Measurements from ENCODE around the gene APOA4.
A peak's percentile ranks its signal among the peaks of the same experiment; 100 is the strongest.

Gene APOA4

GRCh38 chr11:116823031-116823843 lies at the start of gene APOA4:
Gene APOA4, minus strand, starts transcription at chr11:116823304. Its CDS starts 113 bp downstream, at chr11:116823191.
- DNase-seq (ENCODE audit: low read depth): no peak

DNA sequence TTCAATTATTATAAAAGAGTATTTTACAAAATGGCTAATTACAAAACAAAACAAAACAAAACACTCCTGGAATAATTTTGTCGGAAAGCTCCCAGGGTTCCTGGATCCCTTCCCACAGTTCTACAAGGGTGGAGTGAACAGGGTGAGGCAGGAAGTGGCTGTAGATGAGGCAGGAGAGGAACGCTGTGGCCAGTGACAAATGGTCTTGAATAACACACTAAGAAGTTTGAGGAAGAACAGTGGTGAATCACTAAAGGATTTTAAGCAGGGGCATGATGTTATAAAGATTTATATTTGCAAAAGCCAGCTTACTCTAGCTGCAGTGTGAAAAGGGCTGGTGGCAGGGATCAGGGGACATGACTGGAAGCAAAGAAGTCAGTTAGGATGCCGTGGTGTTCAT lies 48.1 kb upstream of the APOA4 start:
- DNase-seq (ENCODE audit: low read depth): no peak

DNA sequence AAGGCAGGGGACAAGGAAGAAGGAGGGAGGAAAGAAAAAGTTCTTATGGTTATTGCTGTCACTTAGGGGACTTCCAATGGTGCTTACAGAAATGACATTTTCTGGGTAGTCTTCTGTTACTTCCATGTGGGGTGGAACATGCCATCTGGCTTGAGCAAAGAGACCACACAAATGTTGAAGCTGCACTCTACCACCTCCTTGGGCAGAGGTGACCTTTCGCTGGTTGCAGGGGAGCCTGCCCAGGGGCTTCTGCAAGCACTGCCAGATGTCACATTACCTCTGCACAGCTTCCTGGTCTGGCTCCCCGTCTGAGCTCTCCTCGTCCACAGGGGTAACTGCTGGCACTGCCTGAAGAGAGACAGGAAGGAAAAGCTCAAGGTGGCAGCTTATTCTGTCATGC lies 47.0 kb upstream of the APOA4 start:
- no peak for DNase-seq (ENCODE audit: low read depth)

DNA sequence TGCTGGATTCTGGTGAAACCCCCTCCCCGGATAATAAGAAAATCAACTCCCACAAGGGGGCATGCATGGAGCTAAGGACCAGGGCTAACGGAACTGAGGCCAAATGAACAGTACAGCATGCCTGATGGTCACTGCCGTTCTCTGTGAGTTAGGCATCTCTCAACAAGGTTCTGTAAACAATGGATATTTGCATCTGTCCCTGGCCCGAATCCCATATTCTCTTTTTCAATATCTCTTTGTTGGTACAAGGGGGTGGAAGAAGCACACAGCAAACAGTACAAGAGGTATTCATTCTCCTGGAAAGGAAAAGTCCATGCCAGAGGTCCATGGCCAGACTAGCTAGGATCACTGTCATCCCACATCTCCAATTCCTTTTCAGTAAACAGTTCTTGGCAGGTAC lies 46.5 kb upstream of the APOA4 start:
- DNase-seq (ENCODE audit: low read depth): no peak

DNA sequence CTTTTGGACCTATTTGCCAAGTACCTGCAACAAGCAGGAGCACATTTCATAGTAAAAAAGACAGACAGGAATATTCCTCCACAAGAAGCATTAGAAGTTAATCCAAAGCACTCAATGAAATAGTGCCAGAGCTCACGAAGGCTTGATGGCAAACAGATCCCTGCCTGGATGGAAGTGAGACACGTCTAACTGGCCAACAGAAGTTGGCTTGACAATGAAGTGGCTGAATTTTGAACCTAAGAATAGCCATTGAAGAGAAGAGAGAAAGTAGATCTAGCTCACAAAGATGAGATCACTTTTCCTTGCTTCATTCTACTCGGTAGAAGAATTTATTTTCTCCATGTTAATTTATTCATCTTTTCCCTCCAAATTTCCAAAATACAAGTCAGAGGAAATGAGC lies 45.0 kb upstream of the APOA4 start:
- no peak for DNase-seq (ENCODE audit: low read depth)

GRCh38 chr11:116867619-116868018 lies 44.5 kb upstream of the APOA4 start:
- DNase-seq (ENCODE audit: low read depth): no peak

GRCh38 chr11:116866804-116867455 lies 43.8 kb upstream of the APOA4 start:
- no peak for DNase-seq (ENCODE audit: low read depth)

DNA sequence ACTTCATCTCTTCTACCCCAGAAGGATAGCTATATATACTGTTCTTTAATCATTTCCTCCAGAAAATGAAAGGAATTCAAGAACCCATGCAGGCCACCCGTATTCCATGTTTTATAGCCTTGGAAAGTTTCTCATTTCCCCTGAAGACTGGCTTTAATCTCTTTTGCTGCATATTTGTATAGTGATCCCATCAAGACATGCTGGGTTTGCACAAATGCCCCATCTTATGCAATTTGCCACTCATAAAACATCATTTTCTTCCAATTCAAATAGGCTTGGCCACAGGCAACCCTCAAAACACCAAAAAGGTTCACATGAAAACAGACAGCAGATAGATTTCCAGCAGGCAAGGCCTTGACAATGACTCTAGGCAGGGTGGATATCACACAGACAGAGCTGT lies 42.6 kb upstream of the APOA4 start:
- no peak for DNase-seq (ENCODE audit: low read depth)

DNA sequence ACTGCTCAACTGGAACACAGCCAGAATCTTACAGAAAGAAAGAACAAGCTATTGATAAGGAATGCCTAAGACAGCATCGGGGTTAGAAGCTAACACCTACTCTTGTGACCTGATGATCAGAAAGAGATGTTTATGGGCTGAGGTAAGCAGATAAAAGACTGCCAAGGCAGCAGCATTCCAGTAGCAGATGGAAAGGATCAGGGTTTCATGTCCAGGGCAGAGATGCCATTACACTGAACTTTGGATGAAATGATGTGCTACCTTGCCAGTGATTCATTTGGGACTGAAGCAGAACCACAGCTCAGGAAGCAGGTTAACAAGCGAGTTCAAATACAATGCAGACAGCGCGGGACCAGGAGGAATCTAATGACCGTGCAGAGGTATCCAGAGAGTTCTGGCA lies 41.4 kb upstream of the APOA4 start:
- DNase-seq (ENCODE audit: low read depth): no peak

DNA sequence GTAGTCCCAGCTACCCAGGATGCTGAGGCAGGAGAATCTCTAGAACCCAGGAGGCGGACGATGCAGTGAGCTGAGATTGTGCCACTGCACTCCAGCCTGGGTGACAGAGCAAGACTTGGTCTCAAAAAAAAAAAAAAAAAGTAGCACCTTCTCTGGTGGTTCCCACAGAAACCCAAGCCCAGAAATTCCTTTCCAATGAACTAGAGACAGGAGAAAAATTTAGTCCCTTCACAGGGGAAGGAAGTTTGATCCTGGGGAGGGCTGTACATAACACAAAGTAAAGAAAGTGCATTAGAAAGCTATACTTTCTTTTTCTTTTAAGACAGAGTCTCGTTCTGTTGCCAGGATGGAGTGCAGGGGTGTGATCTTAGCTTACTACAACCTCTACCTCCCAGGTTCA lies 39.8 kb upstream of the APOA4 start:
- DNase-seq (ENCODE audit: low read depth): no peak

DNA sequence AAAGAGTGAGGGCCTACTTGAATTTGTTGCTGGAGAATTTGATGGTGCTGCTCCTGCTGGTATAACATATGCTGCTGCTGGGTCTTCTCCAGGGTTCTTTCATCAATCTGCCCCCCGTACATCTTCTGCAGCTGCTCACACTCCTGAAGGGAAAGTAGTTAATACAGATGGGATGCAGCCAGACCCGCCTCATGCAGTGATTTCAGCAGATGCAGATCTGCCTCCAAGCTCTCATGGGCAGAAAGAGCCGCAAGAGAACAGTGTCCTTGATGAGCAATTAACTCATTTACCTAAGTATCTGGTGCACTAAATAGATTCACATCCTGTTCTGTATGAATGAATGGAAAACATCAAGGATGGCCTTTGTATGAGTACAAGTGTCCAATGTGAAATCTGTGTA lies 39.1 kb upstream of the APOA4 start:
- DNase-seq (ENCODE audit: low read depth): no peak

DNA sequence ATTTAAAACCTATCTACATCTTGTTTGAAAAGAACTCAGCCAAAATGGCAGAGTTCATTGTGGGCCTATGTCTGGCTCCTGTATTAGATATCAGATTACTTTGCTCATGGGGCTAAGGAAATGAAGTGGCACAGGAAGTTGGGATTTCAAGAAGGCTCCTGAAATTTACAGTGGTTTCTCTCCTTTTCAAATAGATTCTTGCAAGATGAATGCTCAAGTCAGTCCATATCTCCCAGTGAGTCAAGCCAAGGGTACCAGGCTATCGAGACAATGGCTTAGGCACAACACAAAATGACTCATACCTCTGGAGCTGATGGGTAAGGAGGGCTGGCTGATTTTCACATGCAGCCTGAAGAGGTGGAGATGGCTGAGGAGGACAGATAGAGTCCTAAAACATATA lies 38.4 kb upstream of the APOA4 start:
- no peak for DNase-seq (ENCODE audit: low read depth)

DNA sequence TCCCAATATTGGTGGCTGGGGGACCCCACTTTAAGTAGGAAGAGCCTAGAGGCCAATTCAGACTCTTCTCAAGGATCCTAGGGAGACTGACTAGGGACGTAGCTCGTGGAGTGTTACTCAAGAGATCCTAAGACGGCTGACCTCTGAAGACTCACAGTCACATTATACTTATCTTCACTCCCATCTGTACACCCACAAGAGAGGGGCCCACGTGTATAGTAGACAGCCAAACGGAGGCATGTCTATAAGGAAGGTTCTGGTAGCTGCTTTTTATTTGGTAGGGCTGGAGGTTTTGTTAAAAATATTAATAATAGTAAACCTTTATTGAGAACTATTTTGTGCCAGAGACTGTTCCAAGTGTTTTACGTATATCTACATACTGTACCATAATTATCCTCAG lies 37.2 kb upstream of the APOA4 start:
- no peak for DNase-seq (ENCODE audit: low read depth)

DNA sequence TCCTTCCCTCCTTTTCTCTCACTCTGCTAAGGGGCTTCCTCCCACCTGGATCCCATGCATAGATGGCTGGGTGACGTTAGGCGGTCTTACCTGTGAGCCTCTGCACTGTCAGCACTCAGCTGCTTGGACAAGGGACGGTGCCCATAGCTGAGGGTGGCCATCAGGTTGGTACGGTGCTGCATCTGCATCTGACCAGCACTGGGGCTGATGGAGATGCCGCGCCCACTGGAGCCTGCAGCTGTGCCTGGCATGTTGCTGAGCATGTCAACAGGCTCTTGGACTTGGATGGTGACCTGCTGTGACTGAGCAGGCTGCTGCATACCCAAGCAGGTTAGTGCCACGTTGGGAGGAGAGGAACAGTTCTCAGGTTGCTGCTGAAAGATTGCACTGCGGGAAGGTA lies 36.1 kb upstream of the APOA4 start:
- DNase-seq (ENCODE audit: low read depth): no peak

DNA sequence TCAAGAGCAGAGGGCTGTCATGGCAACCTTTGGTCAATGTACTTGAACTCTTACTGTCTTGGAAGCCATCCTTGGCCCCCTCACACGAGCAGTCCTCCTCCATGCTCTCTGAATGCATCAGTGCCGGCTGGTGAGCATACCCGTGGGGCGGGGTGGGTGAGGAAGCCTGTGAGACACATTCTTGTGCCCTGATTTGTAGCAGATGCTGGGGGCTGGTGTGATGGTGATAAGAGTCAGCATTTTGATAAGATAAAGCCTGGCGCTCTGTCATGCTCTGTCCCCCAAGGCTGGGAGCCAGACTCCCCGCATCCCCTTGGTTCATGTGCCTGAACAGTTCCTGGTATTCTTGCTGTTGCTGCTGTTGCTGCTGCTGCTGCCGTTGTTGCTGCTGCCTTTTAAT lies 34.8 kb upstream of the APOA4 start:
- DNase-seq (ENCODE audit: low read depth): no peak

DNA sequence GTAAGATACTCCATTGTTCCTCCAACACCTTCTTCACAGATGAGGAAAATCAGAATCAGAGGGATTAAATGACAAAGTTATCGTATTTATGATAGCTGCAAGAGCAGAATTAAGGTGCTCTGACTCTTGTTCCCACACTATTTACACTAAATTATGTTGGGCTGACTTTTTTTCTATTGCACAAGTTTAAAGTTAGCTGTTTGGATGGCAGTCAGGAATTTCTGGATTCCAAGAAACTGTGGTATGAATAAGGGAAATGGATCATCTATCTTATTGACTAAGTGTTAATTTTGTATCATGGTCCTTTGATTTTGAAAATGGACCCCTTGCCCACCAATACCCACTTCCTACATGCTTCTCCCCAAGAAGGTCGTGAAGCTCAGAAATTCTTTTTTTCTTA lies 34.2 kb upstream of the APOA4 start:
- no peak for DNase-seq (ENCODE audit: low read depth)

- no peak for DNase-seq (ENCODE audit: low read depth)
These were observed 33.3 kb upstream of the APOA4 start for GRCh38 chr11:116856423-116856822.

- DNase-seq (ENCODE audit: low read depth): no peak
These were observed 32.3 kb upstream of the APOA4 start for GRCh38 chr11:116855413-116855812.

- peak; percentile 37 for DNase-seq (ENCODE audit: low read depth)
These were observed 30.5 kb upstream of the APOA4 start for GRCh38 chr11:116853461-116854073.

DNA sequence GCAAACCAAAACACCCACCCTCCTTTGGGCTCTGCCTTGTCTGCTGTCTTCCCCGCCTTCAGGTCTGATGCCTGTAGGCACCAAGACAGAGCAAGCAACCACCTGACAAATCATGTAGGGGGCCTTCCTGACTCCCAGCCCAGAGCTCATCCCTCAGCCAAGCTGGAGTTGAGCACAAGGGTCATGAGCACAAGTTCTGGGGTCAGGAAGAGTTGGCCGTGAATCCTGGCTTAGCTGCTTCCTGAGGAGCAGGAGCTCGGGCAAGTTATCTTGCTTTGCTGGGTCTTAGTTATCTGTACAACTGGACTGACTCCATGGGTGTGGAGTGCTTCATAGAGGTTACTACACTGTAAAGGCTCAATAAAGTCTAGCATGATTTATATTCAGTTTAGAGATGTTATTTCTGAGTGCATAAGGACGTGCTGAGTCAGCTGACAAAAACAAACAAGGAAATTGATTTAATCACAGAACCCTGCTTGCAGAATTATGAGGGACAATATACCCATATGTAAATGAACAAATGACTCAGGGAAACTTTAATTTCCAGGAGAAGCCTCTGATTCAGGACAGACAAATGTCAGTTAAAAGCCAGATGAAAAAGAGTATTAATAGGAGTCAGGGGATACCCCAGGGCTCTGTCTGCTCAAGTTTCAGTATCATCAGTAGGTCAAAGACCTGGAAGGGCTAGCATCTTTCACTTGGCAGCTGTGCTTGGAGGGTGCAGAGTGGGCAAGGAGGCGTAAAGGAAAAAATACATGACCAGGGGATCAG lies 29.3 kb upstream of the APOA4 start:
- DNase-seq (ENCODE audit: low read depth): no peak

GRCh38 chr11:116851626-116852025 lies 28.5 kb upstream of the APOA4 start:
- DNase-seq (ENCODE audit: low read depth): peak; percentile 12

DNA sequence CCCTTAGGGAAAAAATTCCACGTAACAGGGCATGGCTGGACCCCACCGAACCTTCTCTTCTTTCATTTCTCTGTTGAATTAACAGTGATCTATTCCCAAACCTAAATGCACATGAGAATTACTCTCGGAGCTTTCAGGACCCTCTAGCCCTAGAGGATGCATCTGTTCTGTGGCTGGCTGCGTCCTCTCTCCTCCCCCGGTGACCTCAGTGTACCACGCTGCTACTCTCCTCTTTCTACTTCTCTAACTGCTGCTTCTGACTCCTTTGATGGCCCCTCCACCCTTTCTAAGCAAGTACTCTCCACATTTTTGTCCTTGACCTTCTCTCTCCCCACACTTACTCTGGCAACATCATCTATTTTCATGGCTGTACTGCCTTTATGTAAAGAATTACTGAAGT lies 26.4 kb upstream of the APOA4 start:
- no peak for DNase-seq (ENCODE audit: low read depth)

DNA sequence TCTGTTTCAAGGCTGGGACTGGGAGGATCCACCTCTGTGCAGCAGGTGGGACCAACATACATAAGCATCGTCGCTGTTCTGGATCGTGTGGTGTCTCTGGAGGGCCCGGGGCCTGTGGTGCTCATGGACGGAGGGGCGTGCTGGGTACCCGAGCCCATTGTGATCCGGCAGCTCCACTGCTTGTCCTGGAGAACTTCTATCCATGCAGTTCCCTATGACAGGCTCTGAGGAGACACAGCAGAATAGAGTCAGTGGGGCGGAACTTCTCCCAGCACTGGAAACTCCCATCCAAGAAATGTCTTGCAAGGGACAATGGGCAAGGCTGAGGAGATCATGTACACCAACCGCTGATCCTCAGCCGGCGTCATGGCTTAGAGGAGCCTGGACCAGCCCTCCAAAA lies 26.0 kb upstream of the APOA4 start:
- no peak for DNase-seq (ENCODE audit: low read depth)

Data from stimulated activated CD8-positive, alpha-beta memory T cell treated with anti-CD3 and anti-CD28 coated beads, Interleukin-12 subunit alpha, Interleukin-12 subunit beta, amount 100 ng/mL, for 1 hour (primary cell).